Choroid plexus epithelial cell (primary cell): ENCODE measurements around the gene TLK1.

Source experiments
- DNase-seq: peaks from one replicate; pipeline ENCODE4 v3.0.0-alpha.2; 2010; ENCODE audit warnings: low read depth
- H3K4me3 ChIP-seq: 2 replicates; pipeline ENCODE4 v1.5.1; 2011; ENCODE audit warnings: low read depth, mild to moderate bottlenecking, control low read depth, low read length, moderate library complexity
- CTCF ChIP-seq: conservative IDR thresholded peaks from 2 replicates; pipeline ENCODE4 v1.5.1; 2011; ENCODE audit warnings: low read depth, mild to moderate bottlenecking, control low read depth, inconsistent platforms, low read length, moderate library complexity

The TLK1 gene

DNA sequence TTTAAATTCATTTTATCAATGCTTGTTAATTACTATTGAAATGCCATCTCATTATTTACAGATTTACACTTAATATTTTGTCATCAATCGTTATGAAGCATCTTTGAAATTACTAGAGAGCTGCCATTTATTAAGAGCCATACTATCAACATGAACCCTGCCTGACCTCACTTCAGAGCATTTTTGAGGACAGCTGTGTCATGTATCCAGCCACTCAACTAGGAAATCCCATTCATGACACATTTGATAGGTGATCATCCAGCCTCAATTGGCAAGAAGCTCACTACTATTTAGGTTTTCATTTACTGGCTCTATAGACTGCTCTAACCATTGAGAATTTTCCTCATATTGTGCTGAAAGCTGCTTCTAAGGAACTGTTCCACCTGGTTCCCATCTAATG lies 40.6 kb upstream of the TLK1 start:
- no peak for DNase-seq
- no peak overlapping the region for H3K4me3 ChIP-seq
- no peak for TF ChIP-seq CTCF

GRCh38 chr2:171200469-171200868 lies 39.8 kb upstream of the TLK1 start:
- no peak overlapping the region for H3K4me3 ChIP-seq
- TF ChIP-seq CTCF: no peak
- no peak for DNase-seq

DNA sequence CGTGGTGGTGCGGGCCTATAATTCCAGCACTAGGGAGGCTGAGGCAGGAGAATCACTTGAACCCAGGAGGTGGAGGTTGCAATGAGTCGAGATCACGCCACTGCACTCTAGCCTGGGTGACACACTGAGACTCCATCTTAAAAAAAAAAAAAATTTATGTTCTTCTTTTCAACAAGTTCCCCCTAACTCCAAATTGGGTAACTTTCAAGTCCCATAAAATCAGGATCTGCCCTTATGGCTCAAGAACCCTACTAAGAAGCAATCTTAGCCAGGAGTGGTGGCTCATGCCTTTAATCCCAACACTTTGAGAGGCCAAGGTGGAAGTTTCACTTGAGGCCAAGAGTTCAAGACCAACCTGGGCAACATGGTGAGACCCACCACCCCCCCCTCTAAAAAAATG lies 30.3 kb upstream of the TLK1 start:
- H3K4me3 ChIP-seq: no peak overlapping the region
- no peak for DNase-seq
- no peak for TF ChIP-seq CTCF

DNA sequence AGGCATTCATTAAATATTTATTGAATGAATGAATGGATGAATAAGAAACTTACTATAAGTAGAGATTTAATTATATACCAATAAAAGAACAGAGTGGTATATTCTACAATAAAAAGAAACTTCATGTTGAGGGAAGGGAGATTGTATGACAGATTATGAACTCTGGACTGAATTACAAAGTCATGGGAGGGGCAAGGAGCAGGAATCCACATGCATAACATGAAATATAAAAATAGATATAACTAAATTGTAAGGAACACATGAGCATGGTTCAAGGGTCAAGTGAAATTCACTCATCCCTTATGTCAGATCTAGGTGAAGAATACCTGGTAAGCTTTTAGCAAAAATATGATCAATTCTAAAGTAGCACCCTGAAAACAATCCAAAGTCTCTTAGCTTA lies 27.1 kb upstream of the TLK1 start:
- DNase-seq: no peak
- no peak for TF ChIP-seq CTCF
- no peak overlapping the region for H3K4me3 ChIP-seq

DNA sequence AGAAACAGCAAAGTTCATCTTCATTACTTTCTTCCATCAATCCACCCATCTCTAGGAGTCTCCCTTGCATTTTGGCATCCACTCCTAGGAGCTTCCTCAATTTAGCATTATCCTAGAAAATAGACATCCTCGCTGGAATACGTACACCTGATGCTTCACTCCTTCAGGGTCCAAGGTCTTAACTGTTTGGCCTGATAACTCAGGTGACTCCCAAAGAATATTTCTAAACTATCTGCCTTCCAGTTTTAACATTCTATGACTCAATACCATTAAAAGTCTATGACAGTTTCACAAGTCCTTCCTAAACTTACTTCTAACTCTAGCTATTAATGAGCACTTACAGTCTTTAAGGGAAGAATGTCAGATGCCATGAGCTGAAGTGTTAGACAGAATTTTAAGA lies 26.5 kb upstream of the TLK1 start:
- DNase-seq: no peak
- H3K4me3 ChIP-seq: no peak overlapping the region
- TF ChIP-seq CTCF: no peak

DNA sequence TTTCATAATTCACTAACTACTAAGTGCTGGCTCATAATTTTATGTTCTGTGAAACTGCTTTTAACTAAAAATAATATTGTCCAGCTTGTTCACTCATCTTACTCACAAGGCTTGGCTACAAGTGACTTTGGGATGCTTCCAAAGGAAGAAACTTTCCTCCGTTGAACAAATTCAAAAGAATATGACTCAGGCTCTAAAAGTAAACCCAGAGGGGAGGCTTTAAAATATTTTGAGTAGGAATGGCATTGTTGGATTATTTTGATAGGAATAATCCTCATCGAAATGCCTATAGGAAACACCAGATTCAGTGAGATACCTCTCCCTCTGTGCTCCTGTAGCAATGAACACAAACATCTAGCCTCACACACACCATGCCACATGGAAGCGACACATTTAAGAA lies 25.2 kb upstream of the TLK1 start:
- TF ChIP-seq CTCF: no peak
- peak; percentile 43 for DNase-seq
- H3K4me3 ChIP-seq: no peak overlapping the region

DNA sequence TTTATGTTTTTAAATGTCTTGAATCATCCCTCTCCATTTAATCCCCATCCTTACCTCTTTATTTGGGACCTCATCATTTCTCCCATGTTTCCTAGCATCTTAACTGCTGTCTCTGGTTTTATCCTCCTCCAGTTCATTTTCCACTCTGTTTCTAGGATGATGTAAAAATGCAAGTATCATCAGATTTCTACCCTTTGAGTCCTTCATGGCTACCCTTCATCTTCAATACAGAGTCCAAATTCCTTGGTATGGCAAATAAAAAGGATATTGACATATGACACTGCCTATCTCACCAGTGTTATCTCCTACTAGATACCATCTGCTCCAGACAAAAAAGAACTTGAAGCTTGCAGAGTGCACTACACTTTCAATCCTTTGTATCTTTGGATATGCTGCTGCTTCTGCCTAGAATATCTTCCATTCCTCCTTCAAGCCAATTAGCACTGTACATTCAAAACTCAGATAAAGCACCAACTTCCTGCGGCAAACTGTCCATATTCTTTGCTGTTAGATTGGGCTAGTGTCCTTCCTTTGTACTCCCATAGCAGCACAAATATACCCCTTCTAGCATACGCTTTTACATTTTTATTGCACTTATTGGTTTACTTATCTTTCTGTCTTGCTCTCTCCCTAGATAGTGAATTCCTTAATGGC lies 24.6 kb upstream of the TLK1 start:
- TF ChIP-seq CTCF: no peak
- H3K4me3 ChIP-seq: no peak overlapping the region
- no peak for DNase-seq
